Hepatocyte (in vitro differentiated cells): ENCODE data around the gene VWC2. TPM values are rescaled to one million over a fixed set of nuclear protein-coding genes. Genes with fewer than 3 reads are reported as not detected.

ENCODE experiments used
- DNase-seq: peaks from one replicate; pipeline ENCODE4 v3.0.0-alpha.2; 2016; ENCODE audit warnings: low spot score
- H2AFZ ChIP-seq: fragments of 200-600 bp; sonication (generic); 2 replicates; pipeline ENCODE4 v1.6.0; 2016; ENCODE audit warnings: antibody characterized with exemption, mild to moderate bottlenecking
- H3K27ac ChIP-seq: fragments of 200-600 bp; sonication (generic); 2 replicates; pipeline ENCODE4 v1.5.1; 2016; ENCODE audit warnings: mild to moderate bottlenecking
- H3K27me3 ChIP-seq: fragments of 200-600 bp; sonication (generic); 2 replicates; pipeline ENCODE4 v1.6.1; 2016
- H3K36me3 ChIP-seq: fragments of 200-600 bp; sonication (generic); replicated peaks from 2 replicates; pipeline ENCODE4 v1.5.1; 2016; ENCODE audit warnings: low read depth; ENCODE audit not compliant: insufficient read depth
- H3K4me1 ChIP-seq: fragments of 200-600 bp; sonication (generic); 2 replicates; pipeline ENCODE4 v1.5.1; 2016; ENCODE audit warnings: mild to moderate bottlenecking, moderate library complexity; ENCODE audit not compliant: insufficient read depth
- H3K4me2 ChIP-seq: fragments of 200-600 bp; sonication (generic); 2 replicates; pipeline ENCODE4 v1.6.0; 2016
- H3K4me3 ChIP-seq: fragments of 200-600 bp; sonication (generic); 2 replicates; pipeline ENCODE4 v1.5.1; 2016; ENCODE audit warnings: mild to moderate bottlenecking
- H3K79me2 ChIP-seq: fragments of 200-600 bp; sonication (generic); 2 replicates; pipeline ENCODE4 v1.6.0; 2017; ENCODE audit warnings: mild to moderate bottlenecking
- H3K9me2 ChIP-seq: fragments of 200-600 bp; sonication (generic); replicated peaks from 2 replicates; pipeline ENCODE4 v1.6.0; 2017; ENCODE audit warnings: mild to moderate bottlenecking; ENCODE audit not compliant: insufficient read depth
- H3K9me3 ChIP-seq: fragments of 200-600 bp; sonication (generic); 2 replicates; pipeline ENCODE4 v1.5.1; 2016; ENCODE audit warnings: low read depth, mild to moderate bottlenecking
- H4K20me1 ChIP-seq: fragments of 200-600 bp; sonication (generic); 2 replicates; pipeline ENCODE4 v1.6.0; 2016; ENCODE audit warnings: mild to moderate bottlenecking; ENCODE audit not compliant: insufficient read depth, poor library complexity, severe bottlenecking
- EZH2 ChIP-seq: fragments of 200-600 bp; sonication (generic); IDR thresholded peaks from 2 replicates; pipeline ENCODE4 v1.6.1; 2016; ENCODE audit warnings: antibody characterized with exemption, mild to moderate bottlenecking, borderline replicate concordance
- EZH2phosphoT487 ChIP-seq: fragments of 200-600 bp; sonication (generic); IDR thresholded peaks from one replicate; pipeline ENCODE4 v1.6.1; 2018; ENCODE audit warnings: antibody characterized with exemption, mild to moderate bottlenecking, low read depth, moderate library complexity; ENCODE audit not compliant: unreplicated experiment, severe bottlenecking
- WGBS: methylation state at CpG from one replicate; pipeline ENCODE4 v1.1.6; 2016; ENCODE audit warnings: low lambda C conversion rate; ENCODE audit errors: missing lambda C conversion rate; 5-methylcytosine and 5-hydroxymethylcytosine counted together
- polyA plus RNA-seq: library from polyadenylated mRNA; unstranded; fragments of >200 nt; fragmentation: Nextera tagmentation; extraction: Ambion mirVana; gene quantifications from 2 replicates; pipeline ENCODE4 v1.2.1, GENCODE V29; 2016
- total RNA-seq: library from RNA; depleted of rRNA; stranded (reverse); fragments of >200 nt; gene quantifications from 2 replicates; pipeline ENCODE4 v1.2.3, GENCODE V29; 2014
- TF ChIP-seq, protein P1 (sequence below): fragments of 200-600 bp; sonication (generic); IDR thresholded peaks from 2 replicates; pipeline ENCODE4 v1.5.1; 2016; ENCODE audit warnings: antibody characterized with exemption, mild to moderate bottlenecking; ENCODE audit not compliant: poor library complexity

VWC2 gene
- total and polyA plus RNA-seq, 2 experiments from 2014 or later, result not detected

DNA sequence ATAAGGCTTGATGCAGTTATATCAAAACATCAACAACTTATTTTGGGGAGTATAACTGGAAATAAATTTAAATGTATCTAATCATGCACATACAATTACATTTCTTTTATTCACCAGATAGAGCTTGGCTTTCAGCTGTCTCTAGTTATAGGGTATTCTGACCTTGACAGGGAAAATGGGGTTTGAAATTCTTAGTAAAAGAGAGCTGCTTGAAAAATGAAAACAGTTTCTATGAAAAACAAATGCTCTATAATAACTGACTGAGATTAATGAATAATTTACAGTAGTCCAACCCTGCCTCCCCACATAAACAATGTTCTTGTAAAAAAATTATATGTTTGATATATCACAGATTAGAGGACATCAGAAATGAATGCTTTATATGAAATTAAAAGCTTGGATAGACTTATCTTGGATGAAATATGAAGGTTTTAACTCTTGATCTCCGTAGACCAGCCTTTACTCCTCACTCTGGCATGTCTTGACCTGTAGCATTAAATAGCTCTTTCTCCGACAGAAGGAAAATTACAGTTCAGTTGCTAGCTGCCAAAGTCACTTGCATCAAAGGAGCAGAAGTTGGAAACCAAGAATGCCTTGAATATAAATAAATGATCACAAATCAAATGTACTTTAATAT, 32.1 kb downstream of the VWC2 start:
- H3K27ac ChIP-seq, result no peak overlapping the region
- no peaks in the 10 kb centered on the region for H3K9me3 ChIP-seq
- no peak overlapping the region for H3K4me3 ChIP-seq
- H3K4me2 ChIP-seq, result no peak overlapping the region
- no peaks in the 10 kb centered on the region for H4K20me1 ChIP-seq
- H3K79me2 ChIP-seq, result no peaks in the 10 kb centered on the region
- H3K27me3 ChIP-seq, result no peaks in the 10 kb centered on the region
- TF ChIP-seq EZH2phosphoT487, result no peak
- TF ChIP-seq, protein P1, sequence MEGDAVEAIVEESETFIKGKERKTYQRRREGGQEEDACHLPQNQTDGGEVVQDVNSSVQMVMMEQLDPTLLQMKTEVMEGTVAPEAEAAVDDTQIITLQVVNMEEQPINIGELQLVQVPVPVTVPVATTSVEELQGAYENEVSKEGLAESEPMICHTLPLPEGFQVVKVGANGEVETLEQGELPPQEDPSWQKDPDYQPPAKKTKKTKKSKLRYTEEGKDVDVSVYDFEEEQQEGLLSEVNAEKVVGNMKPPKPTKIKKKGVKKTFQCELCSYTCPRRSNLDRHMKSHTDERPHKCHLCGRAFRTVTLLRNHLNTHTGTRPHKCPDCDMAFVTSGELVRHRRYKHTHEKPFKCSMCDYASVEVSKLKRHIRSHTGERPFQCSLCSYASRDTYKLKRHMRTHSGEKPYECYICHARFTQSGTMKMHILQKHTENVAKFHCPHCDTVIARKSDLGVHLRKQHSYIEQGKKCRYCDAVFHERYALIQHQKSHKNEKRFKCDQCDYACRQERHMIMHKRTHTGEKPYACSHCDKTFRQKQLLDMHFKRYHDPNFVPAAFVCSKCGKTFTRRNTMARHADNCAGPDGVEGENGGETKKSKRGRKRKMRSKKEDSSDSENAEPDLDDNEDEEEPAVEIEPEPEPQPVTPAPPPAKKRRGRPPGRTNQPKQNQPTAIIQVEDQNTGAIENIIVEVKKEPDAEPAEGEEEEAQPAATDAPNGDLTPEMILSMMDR, result no peak
- TF ChIP-seq EZH2, result no peak
- H3K4me1 ChIP-seq, result no peaks in the 10 kb centered on the region
- WGBS, result 75% methylated on average over 2 of the region's 2 CpGs
- H3K36me3 ChIP-seq, result no peaks in the 10 kb centered on the region
- H2AFZ ChIP-seq, result no peak overlapping the region
- DNase-seq, result no peak
- no peaks in the 10 kb centered on the region for H3K9me2 ChIP-seq

DNA sequence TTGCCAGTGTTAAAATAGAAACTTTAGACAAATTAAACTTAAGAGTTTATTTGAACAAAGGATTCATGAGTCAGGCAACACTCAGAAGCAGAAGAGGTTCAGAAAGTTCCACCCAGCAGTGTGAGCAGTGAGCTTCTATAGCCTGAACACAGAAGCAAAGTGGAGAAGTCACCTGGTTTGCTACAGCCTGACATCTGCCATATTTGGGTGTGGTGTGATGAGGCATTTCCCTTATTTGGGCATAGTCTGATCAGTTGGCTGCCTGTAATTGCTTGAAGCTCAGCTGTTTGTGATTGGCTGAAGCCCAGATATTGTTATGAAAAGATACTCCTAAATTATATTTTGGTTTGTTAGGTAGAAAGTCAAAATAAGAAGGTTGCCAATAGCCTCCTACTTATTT, 39.1 kb downstream of the VWC2 start:
- H3K9me3 ChIP-seq, result no peaks in the 10 kb centered on the region

DNA sequence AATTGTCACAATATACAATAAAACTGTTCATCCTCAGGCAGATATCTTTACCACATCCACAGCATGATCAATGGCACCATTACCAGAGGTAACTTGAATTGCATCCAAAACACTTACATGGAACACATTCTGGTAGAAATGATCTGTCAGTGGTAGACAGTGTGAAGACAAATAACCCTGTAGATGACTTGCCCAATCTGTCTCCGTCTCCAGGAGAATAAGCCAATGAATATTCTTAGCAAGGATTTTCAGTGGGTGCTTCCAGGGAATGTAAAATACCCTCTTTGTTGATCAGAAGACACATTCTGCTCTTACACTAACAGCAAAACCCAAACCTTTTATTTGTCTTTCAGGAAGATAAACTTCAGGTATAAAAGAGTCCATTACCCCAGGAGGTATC, 43.8 kb downstream of the VWC2 start:
- Histone ChIP-seq H3K79me2 (no peaks in the 10 kb centered on the region), H3K4me3 (no peak overlapping the region), H3K27me3 (no peaks in the 10 kb centered on the region), H3K36me3 (no peaks in the 10 kb centered on the region), H3K9me3 (no peaks in the 10 kb centered on the region), H3K9me2 (no peaks in the 10 kb centered on the region), H2AFZ (no peak overlapping the region), H4K20me1 (no peaks in the 10 kb centered on the region), H3K4me2 (no peak overlapping the region), H3K4me1 (no peaks in the 10 kb centered on the region), H3K27ac (no peak overlapping the region)
- TF ChIP-seq, protein P1, result no peak
- TF ChIP-seq EZH2phosphoT487 (no peak), EZH2 (no peak)
- no peak for DNase-seq
- WGBS, result 88% methylated on average over 1 of the region's 1 CpG

More for the DNA sequence above, 39.1 kb downstream of the VWC2 start:
- Histone ChIP-seq H2AFZ (no peak overlapping the region), H3K4me1 (no peaks in the 10 kb centered on the region), H3K36me3 (no peaks in the 10 kb centered on the region), H3K4me2 (no peak overlapping the region), H4K20me1 (no peaks in the 10 kb centered on the region), H3K4me3 (no peak overlapping the region), H3K27ac (no peak overlapping the region), H3K27me3 (no peaks in the 10 kb centered on the region), H3K79me2 (no peaks in the 10 kb centered on the region), H3K9me2 (no peaks in the 10 kb centered on the region)
- TF ChIP-seq, protein P1, result no peak
- TF ChIP-seq EZH2 (no peak), EZH2phosphoT487 (no peak)
- DNase-seq, result no peak

DNA sequence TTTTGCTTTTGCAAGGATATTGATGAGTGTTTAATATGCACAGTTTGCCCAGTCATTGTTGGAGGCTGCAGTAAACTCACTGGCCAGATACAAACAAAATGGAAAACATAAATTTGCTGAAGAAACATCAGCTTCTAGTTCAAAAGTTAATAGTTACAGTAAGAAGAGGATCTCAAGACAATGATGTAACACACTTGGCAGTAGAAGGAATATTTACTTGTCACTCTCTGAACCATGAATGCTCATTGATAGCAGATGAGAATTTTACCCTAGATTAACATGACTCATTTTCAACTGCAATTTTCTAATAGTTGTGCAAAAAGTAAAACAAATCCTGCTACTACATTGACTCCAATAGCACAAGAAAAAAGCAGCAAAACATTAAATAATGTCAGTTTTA, 47.7 kb downstream of the VWC2 start:
- Histone ChIP-seq H3K27ac (no peak overlapping the region), H3K79me2 (no peaks in the 10 kb centered on the region), H2AFZ (no peak overlapping the region), H4K20me1 (no peaks in the 10 kb centered on the region), H3K27me3 (no peaks in the 10 kb centered on the region), H3K4me3 (no peak overlapping the region), H3K36me3 (no peaks in the 10 kb centered on the region), H3K9me3 (no peaks in the 10 kb centered on the region), H3K4me2 (no peak overlapping the region), H3K9me2 (no peaks in the 10 kb centered on the region), H3K4me1 (no peaks in the 10 kb centered on the region)
- TF ChIP-seq, protein P1, result no peak
- TF ChIP-seq EZH2 (no peak), EZH2phosphoT487 (no peak)
- no peak for DNase-seq
